ENCODE results near the gene CPLX4.

CPLX4 gene

DNA sequence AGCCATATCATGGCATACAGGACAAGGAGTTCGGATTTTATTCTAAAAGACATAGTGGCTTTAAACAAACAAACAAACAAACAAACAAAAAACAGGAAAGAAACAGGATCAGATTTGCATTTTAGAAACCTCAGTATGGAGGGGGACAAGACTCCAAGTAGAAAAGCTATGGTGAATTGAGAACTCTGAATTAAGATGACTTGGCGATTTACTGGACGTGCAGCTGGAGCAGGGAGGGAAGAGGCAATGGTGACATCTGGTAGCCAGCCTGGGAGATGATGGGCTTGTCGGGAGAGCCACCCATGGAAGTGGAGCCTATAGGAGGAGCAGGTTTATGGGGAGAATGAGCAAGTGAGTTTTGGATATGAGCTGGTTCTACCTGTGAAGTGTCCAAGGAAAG, 13.2 kb downstream of the CPLX4 start:
- no peak for DNase-seq

DNA sequence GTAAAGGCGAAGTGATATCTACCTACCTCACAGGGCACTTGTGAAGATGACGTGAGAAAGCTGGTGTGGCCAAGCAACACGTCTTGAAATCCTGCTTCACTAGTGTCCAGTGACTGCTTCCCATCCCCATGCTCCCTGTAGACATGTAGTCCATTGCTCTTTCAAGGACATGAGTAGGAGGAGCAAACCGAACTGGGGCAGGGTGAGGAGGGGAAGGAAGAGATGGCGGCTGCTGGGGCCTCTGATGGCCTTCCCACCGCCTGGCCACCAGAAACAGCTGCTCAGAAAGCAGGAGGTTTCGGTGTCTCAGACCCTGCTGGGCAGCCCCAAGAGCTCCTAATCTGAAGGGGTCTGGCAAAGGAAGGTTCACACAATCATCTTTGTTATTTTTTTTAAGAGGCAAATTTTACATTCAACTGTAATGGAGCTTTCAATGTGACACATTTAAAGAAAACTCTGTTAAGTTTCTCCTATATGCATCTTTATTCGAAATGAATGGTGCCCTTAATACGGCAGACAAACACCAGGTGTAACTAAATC, 14.7 kb downstream of the CPLX4 start:
- no peak for DNase-seq

DNA sequence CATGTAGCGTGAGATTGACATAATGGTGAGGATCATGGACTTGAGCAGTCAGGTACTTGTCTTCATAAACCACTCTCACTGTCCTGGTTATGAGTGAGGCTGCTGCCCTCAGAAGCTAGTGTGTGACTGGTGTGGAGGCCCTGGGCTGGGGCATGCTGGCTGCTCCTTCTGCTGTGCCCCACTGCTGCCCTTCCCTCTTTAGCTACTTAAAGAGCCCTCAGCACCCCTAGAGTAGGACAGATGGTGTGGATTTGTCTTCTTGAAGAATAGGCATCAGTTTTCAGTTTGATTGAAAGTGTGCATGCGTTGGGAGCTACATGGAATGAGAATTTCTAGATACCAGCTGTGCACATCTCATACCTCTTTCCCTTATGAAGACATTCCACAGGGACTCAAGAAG, 15.4 kb downstream of the CPLX4 start:
- no peak for DNase-seq

DNA sequence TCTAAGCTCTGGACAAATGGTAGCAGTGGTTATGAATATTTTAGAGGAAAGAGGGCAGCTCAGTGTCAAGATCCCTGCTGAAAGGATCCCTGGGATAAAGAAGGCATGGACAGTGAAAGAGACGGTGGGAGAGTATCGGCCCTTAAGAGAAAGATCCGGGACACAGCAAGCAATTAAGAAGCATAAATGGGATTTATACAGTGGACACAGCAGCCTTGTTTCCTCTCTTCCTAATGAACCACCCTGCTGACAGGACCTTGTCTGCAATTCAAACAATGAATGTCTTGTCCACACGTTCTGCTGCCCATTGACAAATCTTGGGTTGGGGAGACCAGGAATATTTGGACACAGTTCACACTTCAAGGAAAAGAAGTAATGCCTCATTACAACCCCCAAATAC, 16.5 kb downstream of the CPLX4 start:
- DNase-seq = no peak

DNA sequence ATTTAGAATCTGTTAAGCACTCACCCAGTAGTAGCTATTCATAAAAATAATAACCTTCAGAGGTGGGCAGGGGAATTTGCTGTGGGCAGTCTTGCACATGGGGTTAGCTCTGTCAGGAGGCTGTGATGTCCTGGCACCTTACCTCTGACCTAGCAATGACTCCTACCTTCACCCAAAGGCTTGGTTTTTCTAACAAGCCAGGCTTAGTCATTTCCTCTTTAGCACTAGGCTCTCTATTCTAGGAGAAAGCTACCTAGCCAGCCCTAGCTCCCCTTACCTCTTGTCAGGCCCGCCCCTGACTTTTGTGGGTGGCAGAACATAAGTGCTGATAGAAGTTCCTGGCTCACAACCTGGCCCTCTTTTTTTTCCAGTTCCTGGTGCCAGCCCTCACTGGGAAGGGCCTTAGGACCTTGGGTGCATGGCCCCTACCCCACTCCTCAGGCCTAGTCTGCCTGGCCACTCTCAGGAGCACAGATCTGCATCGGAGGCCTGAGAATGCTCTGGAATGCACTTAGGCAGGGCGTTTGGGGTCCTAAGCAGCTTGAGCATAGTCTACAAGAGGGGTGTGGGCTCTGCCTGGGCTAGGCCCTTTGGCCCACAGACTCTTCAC, 17.7 kb downstream of the CPLX4 start:
- no peak for DNase-seq

DNA sequence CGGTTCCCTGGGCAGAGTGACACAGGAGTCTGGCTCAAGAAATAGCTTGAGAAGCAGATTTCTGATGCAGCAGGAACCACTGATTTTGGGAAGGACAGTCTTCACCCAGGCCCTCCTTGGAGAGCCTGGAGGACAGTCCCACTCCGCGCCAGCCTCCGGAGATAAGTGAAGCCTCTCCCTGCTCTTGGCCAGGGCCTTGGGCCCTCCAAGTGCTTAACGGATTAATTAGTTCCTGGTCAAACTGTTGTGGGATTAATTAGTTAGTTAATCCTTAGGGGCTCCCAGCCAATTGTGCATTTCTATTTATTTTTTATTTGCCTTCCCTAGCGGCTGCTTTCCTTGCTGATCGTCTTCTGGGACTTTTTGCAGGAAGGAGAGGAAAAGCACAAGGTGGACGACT, 19.6 kb downstream of the CPLX4 start:
- DNase-seq = no peak

DNA sequence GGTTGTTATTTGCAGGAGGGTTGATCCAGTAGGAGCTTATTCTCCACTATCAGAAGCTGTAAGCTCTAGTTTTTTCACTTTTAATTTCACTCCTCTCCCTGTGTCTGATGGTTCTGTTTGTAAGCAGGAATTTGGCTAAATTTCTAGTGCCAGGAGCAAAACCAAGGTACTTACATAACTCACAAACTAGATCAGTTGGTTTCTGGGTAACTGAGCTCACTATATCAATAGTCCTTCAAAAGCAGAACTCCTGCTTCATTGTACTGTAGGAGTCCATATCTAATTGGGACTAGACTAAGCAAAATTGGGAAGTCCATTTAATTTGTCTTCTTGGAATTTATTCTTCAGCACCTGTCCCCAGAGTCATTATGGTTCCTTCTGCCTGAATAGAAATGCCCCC, 25.1 kb downstream of the CPLX4 start:
- DNase-seq = no peak

DNA sequence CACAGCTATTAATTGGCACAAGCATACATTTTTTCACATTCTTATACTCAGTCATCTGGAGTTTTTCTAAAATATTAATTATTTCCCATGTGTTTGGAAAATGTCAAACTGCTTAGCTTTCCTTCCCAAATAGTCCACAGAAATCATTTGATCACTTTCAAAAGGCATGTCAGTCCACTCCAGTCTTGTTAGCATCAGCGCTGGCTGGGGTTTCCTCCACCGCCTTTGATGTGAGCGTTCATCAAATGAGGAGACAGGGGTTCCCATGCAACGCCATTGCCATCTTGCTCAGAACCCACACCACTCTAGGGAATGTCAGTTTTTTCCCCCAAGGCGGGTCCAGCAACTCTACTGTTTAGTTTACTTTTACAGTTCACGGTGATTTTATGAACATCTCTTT, 32.1 kb downstream of the CPLX4 start:
- DNase-seq = no peak

DNA sequence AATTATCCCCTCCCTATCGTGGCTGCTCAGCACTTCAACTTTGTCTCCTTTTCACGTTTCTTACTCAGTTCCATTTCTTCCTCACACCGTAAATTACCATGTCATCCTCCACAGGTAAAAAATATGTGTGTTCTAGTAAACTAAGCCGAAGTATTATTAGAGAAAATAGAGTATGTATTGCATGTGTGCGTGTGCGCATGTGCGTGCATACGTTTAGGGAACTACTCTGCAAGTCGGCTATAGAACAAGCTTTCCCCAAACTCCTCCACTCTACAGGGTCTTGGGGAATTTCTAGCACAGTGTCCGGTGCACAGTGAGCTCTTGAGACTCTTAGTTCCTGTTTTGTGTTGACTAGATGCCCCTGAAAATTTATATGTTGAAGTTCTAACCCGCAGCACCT, 36.1 kb downstream of the CPLX4 start:
- DNase-seq = no peak

DNA sequence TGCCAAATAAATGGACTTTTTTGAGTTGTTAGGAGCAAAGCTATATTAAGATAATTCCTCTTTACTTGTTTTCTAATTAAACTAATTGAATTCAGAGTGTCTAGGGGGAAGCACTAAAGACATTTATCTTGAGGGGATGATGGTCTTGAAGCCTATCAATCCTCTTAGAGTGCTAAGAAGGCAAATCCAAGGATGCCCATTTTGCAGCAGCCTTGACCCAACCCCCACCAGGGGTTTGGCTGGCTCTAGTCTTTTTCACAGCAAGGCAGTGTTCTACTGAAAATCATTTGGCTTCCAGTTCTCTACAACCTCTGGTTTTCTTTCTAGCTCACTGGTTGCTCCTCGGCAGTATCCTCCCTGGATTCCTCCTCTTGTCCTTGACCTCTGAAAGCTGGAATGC, 38.7 kb downstream of the CPLX4 start:
- no peak for DNase-seq

DNA sequence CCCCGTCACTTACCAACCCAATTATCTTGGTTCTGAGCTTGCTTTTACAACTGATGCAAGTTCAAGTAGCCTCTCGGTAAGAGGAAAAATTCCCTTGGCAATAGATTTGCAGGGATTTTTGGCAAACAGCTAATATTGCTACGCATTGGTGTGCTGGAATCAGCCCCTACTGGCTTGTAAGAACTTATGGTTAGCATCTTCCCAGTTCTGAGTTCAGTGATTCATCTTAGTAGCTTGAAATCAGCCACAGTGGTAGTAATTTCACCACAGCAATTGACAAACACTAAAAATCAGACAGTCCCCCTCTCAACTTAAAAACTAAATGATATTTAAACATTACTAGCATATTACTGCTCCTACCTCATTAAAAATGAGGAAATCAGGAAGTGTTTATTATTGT, 39.3 kb downstream of the CPLX4 start:
- no peak for DNase-seq

DNA sequence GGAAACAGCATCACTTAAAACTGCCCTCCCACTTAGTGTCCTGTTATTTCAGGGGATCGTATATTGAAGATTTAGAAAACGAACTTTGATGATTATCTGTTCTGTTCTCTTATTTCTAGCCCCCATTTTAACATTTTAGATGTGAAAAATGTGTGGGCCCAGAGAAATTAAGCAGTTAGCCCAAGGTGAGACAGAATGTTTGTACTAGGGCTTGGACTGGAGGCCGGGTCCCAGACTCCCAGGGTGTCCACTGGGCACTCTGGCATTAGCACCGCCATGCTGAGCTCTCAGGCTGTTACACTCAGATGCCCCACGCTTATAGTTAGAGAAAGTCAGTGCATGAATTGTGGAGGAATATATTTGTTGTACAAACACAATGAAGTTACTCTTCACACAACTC, 39.7 kb downstream of the CPLX4 start:
- no peak for DNase-seq

DNA sequence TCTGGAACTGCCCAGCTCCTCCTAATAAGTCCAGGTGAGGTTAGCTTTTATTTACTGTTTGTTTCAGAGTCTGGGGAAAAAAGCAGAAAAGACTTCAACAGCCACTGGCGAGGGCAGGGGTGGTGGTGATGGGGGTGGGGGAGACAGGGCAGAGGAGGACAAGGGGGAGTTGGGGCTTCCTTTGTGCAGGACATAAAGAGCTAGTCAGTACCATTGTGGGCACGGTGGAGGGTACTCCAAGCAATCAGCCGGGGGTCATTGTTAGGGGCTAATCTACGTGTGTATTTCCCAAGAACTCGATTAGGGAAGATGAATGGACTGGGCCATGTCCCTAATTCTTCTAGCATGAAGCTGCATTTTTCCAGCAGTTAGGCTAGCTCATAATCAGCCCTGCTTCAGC, 42.4 kb downstream of the CPLX4 start:
- DNase-seq = no peak

DNA sequence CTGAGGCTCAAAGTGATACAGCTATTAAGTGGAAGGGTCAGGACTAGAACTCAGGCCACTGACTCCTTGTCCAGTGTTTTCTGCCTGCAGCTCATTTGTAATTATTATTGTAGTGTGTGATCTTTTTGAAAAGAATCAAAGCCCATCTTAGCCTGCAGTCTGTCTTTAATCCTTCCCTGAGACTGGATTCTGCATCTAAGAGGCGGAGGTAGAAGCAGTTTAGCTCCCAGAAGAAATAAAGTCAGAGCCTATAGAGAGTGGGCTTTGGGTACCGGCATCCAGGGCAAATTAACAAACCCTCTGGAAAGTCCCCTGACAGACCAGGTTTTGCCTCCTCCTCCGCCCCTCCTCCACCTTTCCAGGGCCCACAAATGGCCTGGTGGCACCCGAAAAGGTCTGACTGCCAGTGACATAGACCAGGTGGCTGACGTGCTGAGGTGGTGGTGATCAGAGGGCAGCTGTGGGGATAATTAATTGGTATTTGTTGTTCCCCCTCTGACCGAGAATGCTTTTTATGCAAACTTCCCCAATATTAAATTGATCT, 43.0 kb downstream of the CPLX4 start:
- DNase-seq = no peak

DNA sequence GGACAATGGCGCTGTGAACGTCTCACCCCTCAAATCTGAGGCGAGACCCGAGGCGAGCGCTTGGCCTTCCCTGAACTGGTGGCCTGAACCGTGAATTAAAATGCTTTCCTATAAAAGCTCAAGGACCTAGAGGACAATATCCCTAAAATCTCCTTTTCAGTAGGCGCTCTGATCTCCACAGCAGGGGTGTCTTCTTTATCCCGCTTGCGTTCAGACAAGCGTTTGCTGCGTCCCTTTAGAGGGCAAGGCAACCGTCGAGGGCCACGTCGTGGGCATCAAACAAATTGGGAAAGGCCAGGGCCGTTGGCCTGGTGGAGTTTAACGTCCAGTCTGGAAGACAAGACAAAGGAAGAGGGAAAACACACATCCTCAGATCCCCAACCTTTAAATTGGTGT, 43.9 kb downstream of the CPLX4 start:
- DNase-seq = no peak

DNA sequence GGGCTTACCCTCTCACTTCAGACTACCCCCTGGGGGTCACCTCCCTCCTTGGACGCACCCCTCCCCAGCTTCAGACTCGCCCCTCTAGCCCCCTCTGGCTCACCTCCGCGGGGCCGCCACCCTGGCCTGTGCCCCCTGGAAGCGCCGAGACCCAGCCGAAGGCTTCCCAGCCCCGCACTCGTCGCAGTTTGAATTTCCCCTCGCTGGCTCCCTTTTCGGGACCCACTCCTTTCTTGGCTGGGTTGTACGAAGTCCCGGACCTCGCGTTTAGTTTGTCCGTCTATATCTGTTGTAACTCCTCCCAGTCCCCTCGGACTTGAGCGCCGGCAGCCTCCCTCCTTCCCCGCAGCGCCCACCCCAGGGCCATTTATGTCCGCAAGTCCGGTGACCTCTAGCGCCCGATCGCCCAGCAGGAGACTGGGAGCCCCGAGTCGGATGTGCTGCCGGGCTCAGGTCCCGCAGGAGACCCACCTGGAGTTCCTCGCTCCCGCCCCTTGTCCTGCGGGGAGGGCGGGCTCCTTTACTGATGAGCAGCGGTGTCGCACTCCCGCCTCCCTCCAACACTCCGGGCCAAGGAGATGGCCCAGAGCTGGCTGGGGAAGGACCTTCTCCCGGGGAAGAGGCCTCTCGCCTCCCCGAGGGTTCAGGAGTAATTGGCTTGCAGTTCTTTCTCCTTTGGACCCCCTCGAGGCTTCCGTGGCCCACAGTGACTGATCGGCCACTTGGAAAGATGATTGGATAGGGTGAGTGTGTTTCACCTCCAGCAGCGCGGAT, 44.5 kb downstream of the CPLX4 start:
- DNase-seq = no peak

DNA sequence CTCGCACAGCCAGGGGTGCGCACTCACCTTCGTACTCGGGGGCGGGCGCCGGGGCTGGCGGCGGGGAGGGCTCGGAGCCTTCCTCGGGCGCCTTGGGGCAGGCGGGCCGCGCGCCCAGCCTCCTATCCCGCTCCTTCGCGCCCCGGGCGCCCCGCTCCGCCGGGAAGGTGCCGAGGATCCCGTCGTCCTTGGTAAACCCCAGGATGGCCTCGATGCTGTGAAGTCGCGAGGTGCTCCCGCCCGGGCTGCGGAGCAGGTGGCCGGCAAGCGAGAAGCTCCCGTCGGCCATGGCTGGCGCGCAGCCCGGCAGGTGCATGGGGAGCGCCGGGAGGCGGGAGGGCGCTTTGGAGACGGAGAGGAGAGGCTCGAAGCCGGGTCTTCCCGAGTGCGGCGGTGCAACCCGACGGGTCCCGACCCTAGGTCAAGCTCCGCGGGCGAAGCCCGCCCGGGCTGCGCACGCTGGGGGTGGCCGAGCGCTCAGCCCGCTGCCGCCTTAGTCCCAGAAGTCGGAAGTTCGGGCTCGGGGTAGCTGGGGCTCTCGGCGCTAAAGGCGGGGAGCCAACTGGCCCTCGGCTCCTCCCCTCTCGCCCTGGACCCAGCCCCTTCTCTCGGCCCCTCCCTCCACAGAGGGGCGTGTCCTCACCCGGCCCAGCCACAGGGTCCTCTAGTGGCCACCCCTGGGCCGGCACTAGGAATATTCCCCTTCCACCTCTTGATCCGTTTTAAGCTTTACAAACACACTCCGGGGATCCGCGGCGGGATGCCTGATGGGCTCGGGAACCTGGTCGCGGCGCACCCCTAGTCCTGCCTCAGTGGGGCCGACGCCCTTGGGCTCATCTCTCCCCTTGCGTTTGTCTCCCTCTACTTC, 45.3 kb downstream of the CPLX4 start, which contains the start of gene RAX:
TSS of gene RAX (minus strand) at position 564 of the 868 bp plus-strand sequence. CDS start at position 316, 248 bp downstream.
- DNase-seq = no peak

DNA sequence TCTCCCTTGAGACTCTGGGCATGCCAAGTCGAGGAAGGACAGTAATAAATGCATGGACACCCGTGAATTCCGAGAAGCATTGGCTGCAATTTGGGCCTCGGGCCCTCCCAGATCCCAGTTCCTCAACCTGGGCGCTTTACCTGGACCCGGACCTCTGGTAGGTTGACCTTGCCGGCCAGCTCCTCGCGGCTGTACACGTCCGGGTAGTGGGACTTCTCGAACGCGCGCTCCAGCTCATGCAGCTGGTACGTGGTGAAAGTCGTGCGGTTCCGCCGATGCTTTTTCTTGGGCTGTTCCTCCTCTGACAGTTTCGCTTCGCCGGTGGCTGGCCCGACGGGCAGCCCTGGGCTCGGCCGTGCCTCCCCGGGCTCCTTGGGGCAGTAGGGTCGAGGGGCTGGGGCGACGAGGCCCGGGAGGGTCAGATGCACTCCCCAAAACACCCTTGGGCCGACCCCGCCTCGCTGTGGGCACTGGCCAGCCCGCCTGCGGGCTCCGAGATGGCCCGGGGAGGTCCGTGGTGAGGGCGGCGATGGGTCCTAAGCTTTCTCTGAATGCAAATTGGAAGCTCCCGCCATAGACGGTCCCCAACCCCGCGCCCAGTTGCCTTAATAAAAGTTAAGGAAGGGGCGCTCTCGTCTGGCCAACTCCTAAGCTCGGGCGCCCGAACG, 46.1 kb downstream of the CPLX4 start:
- DNase-seq = no peak

DNA sequence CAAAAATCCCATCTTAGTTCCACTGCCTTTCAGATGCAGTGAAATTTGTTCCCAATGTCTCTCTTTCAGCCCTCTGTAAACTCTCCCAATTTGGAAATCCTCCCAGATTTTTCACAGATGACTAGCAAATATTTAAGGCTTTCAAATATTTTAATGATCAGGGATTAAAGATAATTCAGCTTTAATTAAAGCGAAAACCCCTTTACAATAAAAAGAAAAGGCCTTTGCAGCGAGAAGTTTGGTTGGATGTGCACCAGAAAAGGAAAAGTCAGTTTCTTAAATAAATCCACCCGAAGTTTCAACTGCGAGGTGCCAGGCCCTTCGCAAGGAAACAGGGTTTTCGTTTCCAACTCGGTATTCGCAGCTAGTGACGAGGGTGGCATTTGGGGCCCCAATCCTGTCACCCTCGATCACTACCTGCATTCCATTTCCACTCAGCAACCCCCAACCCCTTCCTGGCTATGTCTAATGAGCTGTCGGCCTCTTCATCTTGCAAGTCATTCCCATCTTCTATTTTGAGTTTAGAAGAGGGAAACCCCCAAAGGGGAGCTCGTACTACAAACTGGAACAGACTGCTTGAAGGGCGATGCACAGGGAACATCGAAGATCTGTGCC, 46.7 kb downstream of the CPLX4 start:
- DNase-seq = no peak

DNA sequence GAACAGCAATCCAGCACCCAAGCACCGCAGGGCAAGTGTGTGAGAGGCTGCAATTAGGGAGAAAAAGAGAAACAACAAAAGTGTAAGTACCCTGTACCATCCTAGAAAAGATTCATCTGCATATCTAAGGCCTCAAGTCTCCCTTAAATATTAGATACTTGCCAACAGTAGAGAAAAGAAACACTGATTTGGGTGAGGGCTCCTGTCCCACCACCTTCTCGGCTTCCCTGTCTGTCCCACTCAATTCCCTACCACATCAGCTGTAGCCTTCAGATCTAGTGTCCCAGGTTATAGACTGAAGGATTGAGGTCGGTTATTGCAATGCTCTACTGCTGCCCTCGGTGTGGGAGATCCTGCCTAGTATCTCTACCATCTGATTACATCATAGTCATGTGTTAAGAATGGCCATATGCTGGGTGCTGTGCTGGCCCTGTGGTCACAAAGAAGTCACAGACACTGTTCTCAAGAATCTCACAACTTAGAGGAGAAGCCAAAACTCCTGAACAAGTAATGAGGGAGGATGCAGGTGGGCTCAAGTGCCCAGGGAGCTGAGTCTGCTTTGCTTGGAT, 47.7 kb downstream of the CPLX4 start:
- no peak for DNase-seq

DNA sequence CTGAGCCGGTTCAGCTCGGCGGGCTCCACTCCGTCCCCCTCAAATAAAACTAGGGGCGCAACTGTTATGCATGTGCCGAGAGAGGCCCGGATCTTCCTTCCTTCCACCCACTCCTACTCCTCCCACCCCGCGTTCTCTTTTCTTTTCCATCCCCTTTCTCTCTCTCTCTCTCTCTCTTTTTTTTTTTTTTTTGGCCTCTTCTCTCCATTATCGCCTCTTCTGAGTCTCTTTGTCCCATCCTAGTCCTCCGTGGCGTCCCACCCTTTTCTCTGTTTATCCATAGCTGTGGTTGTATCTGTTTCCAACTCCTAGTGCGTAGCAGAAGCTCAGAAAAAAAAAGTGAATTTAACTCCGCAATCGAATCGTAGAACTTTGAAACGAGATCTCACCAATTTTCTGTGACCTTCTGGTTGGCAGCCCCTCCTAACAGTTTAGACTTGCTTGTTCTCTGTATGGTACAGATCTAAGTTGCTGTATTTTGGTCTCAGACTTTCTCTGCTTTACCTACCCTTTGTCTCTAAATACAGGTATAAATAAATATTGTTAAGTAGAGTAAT, 48.8 kb downstream of the CPLX4 start:
- no peak for DNase-seq
